PFSK-1 (cell line): ENCODE measurements around the gene PRLR.

Experiments used
- FOXP2 ChIP-seq: optimal IDR thresholded peaks from 2 replicates; pipeline ENCODE3; 2011; ENCODE audit warnings: borderline replicate concordance, control low read depth, inconsistent platforms; ENCODE audit not compliant: insufficient read depth; ENCODE audit errors: extremely low read length, extremely low read depth
- POLR2AphosphoS5 ChIP-seq: IDR thresholded peaks from 2 replicates; pipeline ENCODE4 v1.6.1; 2012; ENCODE audit warnings: low read depth, mild to moderate bottlenecking, control low read depth, low read length, moderate library complexity
- REST ChIP-seq, 2 experiments: IDR thresholded peaks; 2 replicates each; pipeline versions ENCODE4 v1.6.1 to v1.8.0; 2011 to 2012; ENCODE audit warnings: low read depth in 2 of 2, low read length in 2 of 2, control low read depth in 1 of 2, inconsistent platforms in 1 of 2, mild to moderate bottlenecking in 1 of 2, moderate library complexity in 1 of 2; ENCODE audit not compliant: insufficient read depth in 1 of 2
- SIN3A ChIP-seq: IDR thresholded peaks from 2 replicates; pipeline ENCODE4 v1.6.1; 2012; ENCODE audit warnings: mild to moderate bottlenecking, low read length, moderate library complexity, borderline replicate concordance; ENCODE audit not compliant: insufficient read depth
- TAF1 ChIP-seq: IDR thresholded peaks from 2 replicates; pipeline ENCODE4 v1.6.1; 2012; ENCODE audit warnings: low read length, control low read depth, borderline replicate concordance; ENCODE audit not compliant: insufficient read depth

The PRLR gene

GRCh38 chr5:35001842-35002241 lies 228.4 kb downstream of the PRLR start:
- no peak for TF ChIP-seq POLR2AphosphoS5
- TF ChIP-seq TAF1, result no peak
- no peak for TF ChIP-seq SIN3A
- no peak for TF ChIP-seq FOXP2
- TF ChIP-seq REST (IDR thresholded peaks at IDR 0.05; ENCODE audit: insufficient read depth in 1 of 2, low read depth in 2 of 2, low read length in 2 of 2), result no peak
